Endothelial cell of umbilical vein (primary cell): Measurements from ENCODE around the gene ZNF280C. TPM values are rescaled to one million over a fixed set of nuclear protein-coding genes. Genes with fewer than 3 reads are reported as not detected.

Source experiments
- BruUV-seq: library from RNA; stranded (reverse); fragments of 400-500 nt; replicated peaks from 2 replicates; lab custom pipeline; 2021; lab: Mats Ljungman, UMichigan
- CTCF ChIA-PET: fragments of 300-600, 350-600 bp; sonication (Branson Sonifier 250); formaldehyde crosslinking; loops from one replicate; lab custom pipeline; 2021; ENCODE audit warnings: antibody characterized with exemption, inconsistent platforms; lab: Charles Lee
- POLR2A ChIA-PET: fragments of 300-600, 350-600 bp; sonication (Branson Sonifier 250); formaldehyde crosslinking; loops from one replicate; lab custom pipeline; 2021; ENCODE audit warnings: antibody characterized with exemption, inconsistent platforms; lab: Charles Lee
- DNase-seq: peaks from one replicate; pipeline ENCODE4 v3.0.0-alpha.2; 2011; ENCODE audit warnings: low read depth, low spot score
- FAIRE-seq: peaks from 2 replicates; lab custom pipeline; 2011; peaks lifted over from hg19 to GRCh38; lab: Jason Lieb, UNC
- H2AFZ ChIP-seq: 2 replicates; pipeline ENCODE4 v1.6.0; 2012; ENCODE audit warnings: low read depth, low read length, control low read depth, inconsistent platforms
- H3K27ac ChIP-seq: 2 replicates; pipeline ENCODE4 v1.5.1; 2011; ENCODE audit warnings: low read depth, mild to moderate bottlenecking, control low read depth, low read length, moderate library complexity; ENCODE audit not compliant: insufficient read depth
- H3K27me3 ChIP-seq, 2 experiments: 2 replicates each; pipeline versions ENCODE4 v1.6.0 to v1.6.1; 2011; ENCODE audit warnings: low read length in 2 of 2, mixed read lengths in 1 of 2; ENCODE audit not compliant: control insufficient read depth in 2 of 2, insufficient read depth in 2 of 2
- H3K36me3 ChIP-seq, 2 experiments: 2 replicates in 1 of 2; 3 replicates in 1 of 2; pipeline ENCODE4 v1.5.1; 2011; ENCODE audit warnings: low read length in 2 of 2, mild to moderate bottlenecking in 1 of 2, moderate library complexity in 1 of 2; ENCODE audit not compliant: control insufficient read depth in 2 of 2, insufficient read depth in 2 of 2; ENCODE audit errors: extremely low read depth in 1 of 2
- H3K4me1 ChIP-seq: 3 replicates; pipeline ENCODE4 v1.5.1; 2011; ENCODE audit warnings: mild to moderate bottlenecking, low read length; ENCODE audit not compliant: control insufficient read depth, insufficient read depth; ENCODE audit errors: extremely low read depth
- H3K4me2 ChIP-seq: 2 replicates; pipeline ENCODE4 v1.6.1; 2011; ENCODE audit warnings: low read length, control low read depth, mixed read lengths; ENCODE audit not compliant: insufficient read depth
- H3K4me3 ChIP-seq, 3 experiments: fragments of 200-600 bp in 1 of 3; sonication (generic), shearing (Covaris generic) in 1 of 3; replicated peaks in 1 of 3; 2 replicates each; pipeline ENCODE4 v1.5.1; 2011 to 2016; ENCODE audit warnings: control low read depth in 3 of 3, low read length in 3 of 3, mild to moderate bottlenecking in 2 of 3, inconsistent platforms in 1 of 3, low read depth in 1 of 3, moderate library complexity in 1 of 3; ENCODE audit not compliant: insufficient read depth in 1 of 3
- H3K79me2 ChIP-seq: 2 replicates; pipeline ENCODE4 v1.6.0; 2012; ENCODE audit warnings: low read length, inconsistent platforms; ENCODE audit not compliant: control insufficient read depth, insufficient read depth
- H3K9ac ChIP-seq: replicated peaks from 2 replicates; pipeline ENCODE3; 2011; ENCODE audit warnings: low read length, control low read depth; ENCODE audit not compliant: insufficient read depth; ENCODE audit errors: extremely low read depth
- H3K9me1 ChIP-seq: replicated peaks from 3 replicates; pipeline ENCODE4 v1.6.0; 2011; ENCODE audit warnings: mild to moderate bottlenecking, low read length; ENCODE audit not compliant: control insufficient read depth, insufficient read depth; ENCODE audit errors: extremely low read depth
- H3K9me3 ChIP-seq: replicated peaks from 2 replicates; pipeline ENCODE4 v1.5.1; 2012; ENCODE audit warnings: low read length, inconsistent platforms; ENCODE audit not compliant: control insufficient read depth, insufficient read depth
- H4K20me1 ChIP-seq: replicated peaks from 2 replicates; pipeline ENCODE3; 2011; ENCODE audit warnings: mild to moderate bottlenecking, low read length; ENCODE audit not compliant: control insufficient read depth, insufficient read depth; ENCODE audit errors: extremely low read depth
- CTCF ChIP-seq, 2 donors: IDR thresholded peaks; 1 replicate in 1 of 2; 2 replicates in 1 of 2; pipeline ENCODE4 v1.5.1; 2011; ENCODE audit warnings: low read length in 2 of 2, mild to moderate bottlenecking in 2 of 2, moderate library complexity in 2 of 2, control low read depth in 1 of 2, inconsistent platforms in 1 of 2, low read depth in 1 of 2; ENCODE audit not compliant: insufficient read depth in 1 of 2; ENCODE audit errors: extremely low read depth in 1 of 2
- FOS ChIP-seq: IDR thresholded peaks from 2 replicates; pipeline ENCODE4 v1.6.1; 2011; ENCODE audit warnings: mild to moderate bottlenecking, low read length, moderate library complexity, borderline replicate concordance; ENCODE audit not compliant: insufficient read depth
- GATA2 ChIP-seq: IDR thresholded peaks from 2 replicates; pipeline ENCODE4 v1.7.0; 2011; ENCODE audit warnings: low read depth, mild to moderate bottlenecking, moderate library complexity, mixed read lengths, low read length; ENCODE audit not compliant: insufficient read length, insufficient read depth
- JUN ChIP-seq: IDR thresholded peaks from 2 replicates; pipeline ENCODE4 v1.6.1; 2011; ENCODE audit warnings: borderline replicate concordance, low read depth; ENCODE audit not compliant: insufficient read length, insufficient read depth
- MYC ChIP-seq: IDR thresholded peaks from one replicate; pipeline ENCODE4 v1.6.1; 2011; ENCODE audit warnings: mild to moderate bottlenecking, low read depth, low read length
- POLR2AphosphoS5 ChIP-seq: IDR thresholded peaks from 2 replicates; pipeline ENCODE4 v1.6.1; 2012; ENCODE audit warnings: low read depth, mild to moderate bottlenecking, control low read depth, low read length, moderate library complexity; ENCODE audit not compliant: insufficient read depth
- dilution Hi-C: fragments of 300-500 bp; cut with MboI; formaldehyde crosslinking; loops from one replicate; pipeline ENCODE4 v1.15.0; 2019; ENCODE audit warnings: low sequenced_read_pairs; ENCODE audit not compliant: extremely low pct_ligation_motif_present
- intact Hi-C: fragments of 100-400 bp; cut with micrococcal nuclease; formaldehyde crosslinking; loops from one replicate; pipeline ENCODE4 v1.10.0; 2022
- polyA plus RNA-seq, 4 experiments: library from polyadenylated mRNA; depleted of rRNA in 3 of 4; stranded (reverse) in 3 of 4; unstranded in 1 of 4; fragments of >200 nt; gene quantifications; 2 replicates each; pipeline versions ENCODE4 v1.2.1 to v1.2.3, GENCODE V29; 2011 to 2012; ENCODE audit warnings: missing spikeins in 1 of 4
- total RNA-seq: library from RNA; stranded (reverse); gene quantifications from 2 replicates; pipeline ENCODE4 v1.2.3, GENCODE V29; 2021
- TF ChIP-seq, protein P1 (sequence below): IDR thresholded peaks from 2 replicates; pipeline ENCODE4 v1.6.1; 2011; ENCODE audit not compliant: insufficient read depth, insufficient read length

The ZNF280C gene
- total and polyA plus RNA-seq, 2 donors (not counting 3 experiments of a cell fraction or from before 2014, with no cell fraction given): 3.2 to 7.7 TPM

- CTCF ChIA-PET: no interaction called here
- no TSS peak for BruUV-seq
- no peaks in the 10 kb centered on the region for H3K36me3 ChIP-seq
- no peaks in the 10 kb centered on the region for H3K79me2 ChIP-seq
- dilution Hi-C loops: no loop called here
- no peaks in the 10 kb centered on the region for H3K9me3 ChIP-seq
- H3K27ac ChIP-seq: no peak overlapping the region
- FAIRE-seq (no peak), DNase-seq (no peak)
- no peak overlapping the region for H3K4me2 ChIP-seq
- H3K27me3 ChIP-seq: no peaks in the 10 kb centered on the region
- no peaks in the 10 kb centered on the region for H4K20me1 ChIP-seq
- TF ChIP-seq JUN (no peak), GATA2 (no peak)
- TF ChIP-seq, protein P1, sequence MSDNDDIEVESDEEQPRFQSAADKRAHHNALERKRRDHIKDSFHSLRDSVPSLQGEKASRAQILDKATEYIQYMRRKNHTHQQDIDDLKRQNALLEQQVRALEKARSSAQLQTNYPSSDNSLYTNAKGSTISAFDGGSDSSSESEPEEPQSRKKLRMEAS: no peak
- H3K4me1 ChIP-seq: no peaks in the 10 kb centered on the region
- intact Hi-C loops: no loop called here
- POLR2A ChIA-PET: no interaction called here
- H3K4me3 ChIP-seq: no peak overlapping the region
- no peak overlapping the region for H2AFZ ChIP-seq
- no peak overlapping the region for H3K9ac ChIP-seq
- H3K9me1 ChIP-seq: no peaks in the 10 kb centered on the region
Observed at GRCh38 chrX:130287071-130287770, 18.5 kb upstream of the ZNF280C start.

DNA sequence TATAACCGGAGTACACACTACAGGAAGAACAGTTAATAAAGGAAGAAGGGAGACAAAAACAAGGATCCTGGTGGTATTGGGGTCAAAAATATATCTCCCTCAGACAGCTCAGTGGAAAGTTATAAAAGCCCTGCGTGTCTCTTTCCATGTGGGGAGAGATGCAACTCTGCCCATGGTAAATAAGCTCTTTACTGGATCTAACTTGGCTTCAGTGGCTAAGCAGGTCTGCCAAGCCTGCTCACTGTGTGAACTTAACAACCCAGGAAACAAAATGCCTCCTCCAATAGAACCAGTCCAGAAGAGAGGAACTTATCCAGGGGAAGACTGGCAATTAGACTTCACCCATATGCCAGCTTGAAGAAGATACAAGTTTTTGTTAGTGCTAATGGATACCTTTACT, 17.0 kb upstream of the ZNF280C start:
- H3K9me3 ChIP-seq: no peaks in the 10 kb centered on the region
- no TSS peak for BruUV-seq
- H3K27me3 ChIP-seq: no peaks in the 10 kb centered on the region
- H3K27ac ChIP-seq: no peak overlapping the region
- no peak overlapping the region for H3K4me3 ChIP-seq
- H3K79me2 ChIP-seq: no peaks in the 10 kb centered on the region
- no peak overlapping the region for H3K4me2 ChIP-seq
- TF ChIP-seq MYC: no peak
- TF ChIP-seq, protein P1: no peak
- TF ChIP-seq CTCF (IDR thresholded peaks at IDR 0.05; ENCODE audit: extremely low read depth in 1 of 2, insufficient read depth in 1 of 2, low read depth in 1 of 2, low read length in 2 of 2): no peak
- no peak for TF ChIP-seq GATA2
- no peak for TF ChIP-seq FOS
- no peak for TF ChIP-seq POLR2AphosphoS5
- no peak for TF ChIP-seq JUN
- intact Hi-C loops (no loop called here), dilution Hi-C loops (no loop called here)
- FAIRE-seq (no peak), DNase-seq (no peak)
- no peaks in the 10 kb centered on the region for H3K36me3 ChIP-seq
- CTCF ChIA-PET: no interaction called here
- POLR2A ChIA-PET: no interaction called here
- no peaks in the 10 kb centered on the region for H3K9me1 ChIP-seq
- H3K9ac ChIP-seq: no peak overlapping the region
- H2AFZ ChIP-seq: no peak overlapping the region
- no peaks in the 10 kb centered on the region for H4K20me1 ChIP-seq
- no peaks in the 10 kb centered on the region for H3K4me1 ChIP-seq
